Measurements from ENCODE around the gene TRAF1.

TRAF1 gene

DNA sequence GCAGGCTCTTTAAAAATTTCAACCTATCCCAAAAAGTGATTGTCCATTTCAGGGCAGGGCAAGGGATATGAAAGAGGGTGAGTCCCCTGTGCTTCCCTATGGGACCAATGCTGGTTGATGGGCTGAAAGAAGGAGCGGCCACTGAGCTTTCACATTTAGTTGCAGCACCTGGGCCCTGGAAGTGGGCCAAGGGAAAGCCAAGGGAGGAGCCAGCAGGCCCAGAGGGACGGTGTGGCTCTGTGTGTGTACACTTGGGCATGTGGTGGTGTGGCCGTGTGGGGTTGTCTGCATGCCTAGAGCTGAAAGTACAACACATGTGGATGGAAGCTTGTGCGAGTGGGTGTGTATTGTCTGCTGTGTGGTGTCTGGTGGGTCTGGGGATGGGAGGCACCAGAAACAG, 69.9 kb downstream of the TRAF1 start:
- no peaks in the 10 kb centered on the region for H3K36me3 ChIP-seq (ENCODE audit: control insufficient read depth, low read depth, low read length)

DNA sequence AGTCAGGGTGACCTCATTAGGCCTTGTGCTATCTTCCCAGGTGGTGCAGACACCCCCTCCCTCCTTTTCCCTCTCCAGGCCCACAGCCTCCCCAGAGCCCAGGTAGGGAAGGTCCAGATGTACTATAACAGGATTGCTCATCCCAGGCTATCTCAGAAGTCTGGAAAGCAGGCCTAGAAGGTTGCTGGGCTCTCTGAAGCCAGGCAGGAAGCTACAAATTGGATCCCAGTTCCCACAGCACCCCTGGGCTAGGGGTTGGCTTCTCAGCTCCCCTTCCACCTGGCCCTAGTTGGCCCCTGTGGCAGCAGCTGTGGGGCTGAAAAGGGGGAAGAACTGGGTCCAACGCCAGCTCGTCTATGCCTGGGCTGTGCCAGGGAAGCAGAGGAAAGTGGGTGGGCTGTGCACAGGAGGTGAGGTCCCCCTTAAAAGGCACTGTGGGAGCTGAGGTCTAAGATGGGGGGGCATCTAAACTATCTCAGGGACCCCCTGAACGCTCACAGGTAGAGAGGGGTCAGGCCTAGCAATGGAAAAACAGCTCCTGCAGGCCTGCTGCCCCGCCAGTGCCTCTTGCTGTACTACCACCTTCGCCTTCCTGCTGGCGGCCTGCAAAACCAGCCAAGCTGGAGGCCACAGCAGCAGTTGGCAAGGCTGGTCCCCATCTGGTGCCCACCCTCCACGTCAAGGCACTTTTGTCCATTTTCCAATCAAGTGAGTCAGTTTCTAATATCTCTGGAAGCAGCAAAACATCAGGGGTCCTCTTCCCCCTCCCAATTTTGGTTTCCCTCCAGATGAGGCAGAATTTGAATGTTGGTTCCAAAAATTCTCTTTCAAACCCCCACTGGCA, 70.5 kb downstream of the TRAF1 start:
- no peaks in the 10 kb centered on the region for H3K36me3 ChIP-seq (ENCODE audit: control insufficient read depth, low read depth, low read length)

More for the DNA sequence above, 69.9 kb downstream of the TRAF1 start:
- no peaks in the 10 kb centered on the region for H3K27me3 ChIP-seq (ENCODE audit: control insufficient read depth, insufficient read depth, low read length)
- H3K27ac ChIP-seq (ENCODE audit: low read length) = no peak overlapping the region
- H3K9me3 ChIP-seq (ENCODE audit: control insufficient read depth, low read depth, low read length) = no peaks in the 10 kb centered on the region
- H3K4me1 ChIP-seq (ENCODE audit: control insufficient read depth, low read depth, low read length) = peaks cover 13% of the 10 kb centered on the region
- H3K9ac ChIP-seq (ENCODE audit: low read length) = no peak overlapping the region
- H3K4me3 ChIP-seq (ENCODE audit: low read length) = no peak overlapping the region

DNA sequence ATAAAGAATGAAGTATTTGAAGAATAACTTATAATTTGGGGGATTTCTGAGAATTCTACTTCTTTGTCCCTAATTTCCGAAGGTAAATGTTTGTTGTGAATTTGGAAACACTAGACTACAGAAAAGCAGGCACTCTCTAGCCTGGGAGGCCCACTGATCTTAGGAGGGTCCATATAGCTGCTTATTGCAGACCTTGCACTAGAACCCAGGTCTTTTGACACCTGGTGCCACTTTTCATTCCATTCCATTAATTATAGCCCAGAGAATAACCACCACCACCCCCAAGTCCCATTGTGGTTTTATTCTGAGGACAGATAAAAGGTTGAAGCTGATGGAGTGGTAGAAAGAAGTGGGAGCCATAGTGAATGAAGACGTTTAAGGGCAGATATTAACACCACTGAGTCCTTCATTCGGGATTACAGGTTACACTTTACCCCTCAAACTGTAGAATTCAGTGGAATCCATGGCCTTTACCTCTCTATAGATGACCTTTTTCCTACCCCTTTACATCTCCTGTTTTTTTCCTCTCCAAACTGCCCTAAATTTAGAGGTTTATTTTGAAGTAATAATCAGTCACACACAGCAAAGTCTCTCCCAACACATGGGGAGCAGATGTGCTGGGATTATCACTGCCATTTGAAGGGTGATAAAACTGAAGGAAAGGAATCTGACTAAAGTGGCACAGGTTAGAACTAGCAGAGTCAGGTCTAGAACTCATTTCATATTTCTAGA, 71.8 kb downstream of the TRAF1 start:
- H3K9me3 ChIP-seq (ENCODE audit: control insufficient read depth, low read depth, low read length) = no peaks in the 10 kb centered on the region
- peaks cover 17% of the 10 kb centered on the region for H3K4me1 ChIP-seq (ENCODE audit: control insufficient read depth, low read depth, low read length)
- no peaks in the 10 kb centered on the region for H3K36me3 ChIP-seq (ENCODE audit: control insufficient read depth, low read depth, low read length)
- no peak overlapping the region for H3K9ac ChIP-seq (ENCODE audit: low read length)
- H3K27ac ChIP-seq (ENCODE audit: low read length) = no peak overlapping the region
- no peak overlapping the region for H3K4me3 ChIP-seq (ENCODE audit: low read length)
- no peaks in the 10 kb centered on the region for H3K27me3 ChIP-seq (ENCODE audit: control insufficient read depth, insufficient read depth, low read length)

More for the DNA sequence above, 70.5 kb downstream of the TRAF1 start:
- Histone ChIP-seq H3K27me3 (ENCODE audit: control insufficient read depth, insufficient read depth, low read length) (no peaks in the 10 kb centered on the region), H3K27ac (ENCODE audit: low read length) (no peak overlapping the region), H3K4me3 (ENCODE audit: low read length) (no peak overlapping the region), H3K4me1 (ENCODE audit: control insufficient read depth, low read depth, low read length) (peaks cover 17% of the 10 kb centered on the region), H3K9me3 (ENCODE audit: control insufficient read depth, low read depth, low read length) (no peaks in the 10 kb centered on the region), H3K9ac (ENCODE audit: low read length) (no peak overlapping the region)

DNA sequence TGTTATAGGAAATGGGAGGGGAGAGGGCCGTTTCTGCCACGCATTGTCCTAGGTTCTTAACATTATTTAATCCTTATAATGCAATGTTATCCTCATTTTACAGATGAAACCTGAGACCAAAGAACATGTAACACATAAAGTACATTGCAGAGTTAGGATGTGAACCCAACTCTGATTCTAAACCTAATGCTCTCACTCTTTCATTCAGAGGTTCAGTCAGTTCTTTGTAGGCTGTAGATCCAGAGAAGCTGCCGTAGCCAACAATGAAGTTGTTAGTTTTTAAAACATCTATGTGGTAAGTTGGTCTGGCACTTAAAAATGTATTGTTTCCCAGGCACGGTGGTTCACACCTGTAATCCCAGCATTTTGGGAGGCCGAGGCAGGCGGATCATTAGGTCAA, 73.4 kb downstream of the TRAF1 start:
- no peak overlapping the region for H3K9ac ChIP-seq (ENCODE audit: low read length)
- H3K4me3 ChIP-seq (ENCODE audit: low read length) = no peak overlapping the region
- no peaks in the 10 kb centered on the region for H3K9me3 ChIP-seq (ENCODE audit: control insufficient read depth, low read depth, low read length)
- H3K4me1 ChIP-seq (ENCODE audit: control insufficient read depth, low read depth, low read length) = peaks cover 17% of the 10 kb centered on the region
- H3K36me3 ChIP-seq (ENCODE audit: control insufficient read depth, low read depth, low read length) = no peaks in the 10 kb centered on the region
- H3K27ac ChIP-seq (ENCODE audit: low read length) = no peak overlapping the region
- no peaks in the 10 kb centered on the region for H3K27me3 ChIP-seq (ENCODE audit: control insufficient read depth, insufficient read depth, low read length)

All from iPS-18a (cell line).